Measurements from ENCODE around the gene HAGHL. TPM values are rescaled to one million over a fixed set of nuclear protein-coding genes. Genes with fewer than 3 reads are reported as not detected.

The HAGHL gene
- total RNA-seq, 4 donors from 2014 or later: 1.7 to 5.7 (median 4.8) TPM; not detected in 1

GRCh38 chr16:682493-683395 lies 44.2 kb upstream of the HAGHL start:
- Histone ChIP-seq H3K4me1 (peaks cover 51 to 80% (median 61%) of the 10 kb centered on the region in 3 donors), H3K4me3 (peak overlapping the region; percentile 55 to 88 (median 65)), H3K36me3 (peaks cover 17 to 47% (median 19%) of the 10 kb centered on the region in 3 donors), H3K27me3 (peaks cover 0 to 6% (median 0%) of the 10 kb centered on the region in 4 donors), H3K9me3 (no peaks in the 10 kb centered on the region), H3K27ac (peak overlapping the region in 3 of 4 donors; percentile 83 to 88 (median 85))
- intact Hi-C loops (cut with DNase I): no loop called here
- no peak for TF ChIP-seq CTCF (IDR thresholded peaks at IDR 0.05)
- TF ChIP-seq POLR2A (IDR thresholded peaks at IDR 0.05): no peak
- DNase-seq: no peak
- WGBS, 2 donors: 67 to 76% methylated on average over 7 to 12 of the region's 36 CpGs

GRCh38 chr16:683396-684070 lies 43.4 kb upstream of the HAGHL start:
- 13 to 29% methylated on average over 9 to 10 of the region's 57 CpGs for WGBS, 2 donors
- Histone ChIP-seq H3K27me3 (no peaks in the 10 kb centered on the region), H3K4me1 (peaks cover 52 to 80% (median 57%) of the 10 kb centered on the region in 3 donors), H3K27ac (peak overlapping the region; percentile 83 to 91 (median 86)), H3K4me3 (peak overlapping the region; percentile 55 to 88 (median 65)), H3K9me3 (no peaks in the 10 kb centered on the region), H3K36me3 (peaks cover 17 to 53% (median 19%) of the 10 kb centered on the region in 3 donors)
- no peak for DNase-seq
- intact Hi-C loops (cut with DNase I): no loop called here
- TF ChIP-seq POLR2A (IDR thresholded peaks at IDR 0.05) (no peak), CTCF (IDR thresholded peaks at IDR 0.05) (no peak)

- Histone ChIP-seq H3K4me1 (peaks cover 57 to 80% (median 58%) of the 10 kb centered on the region in 3 donors), H3K36me3 (peaks cover 17 to 53% (median 19%) of the 10 kb centered on the region in 3 donors), H3K4me3 (peak within 1 kb of the TSS; percentile 55 to 88 (median 65)), H3K27me3 (no peaks in the 10 kb centered on the region), H3K27ac (peak within 1 kb of the TSS; percentile 83 to 91 (median 86)), H3K9me3 (no peaks in the 10 kb centered on the region)
- TF ChIP-seq POLR2A (IDR thresholded peaks at IDR 0.05): peak in 1 of 4 donors; percentile 66
- TF ChIP-seq CTCF (IDR thresholded peaks at IDR 0.05): no peak
- 4% methylated on average over 14 of the region's 91 CpGs; no CpG with 5 or more reads in 1 of the 2 donors for WGBS, 2 donors
- intact Hi-C loops (cut with DNase I): no loop called here
- peak; percentile 71 for DNase-seq
Observed at GRCh38 chr16:684071-684794, 42.7 kb upstream of the HAGHL start, which contains the start of gene JMJD8. TSS of gene JMJD8 (minus strand) at chr16:684334. CDS start at chr16:684319, 15 bp downstream.

GRCh38 chr16:684961-685696 lies 41.8 kb upstream of the HAGHL start:
- H3K9me3 ChIP-seq: no peaks in the 10 kb centered on the region
- peak overlapping the region; percentile 55 to 88 (median 65) for H3K4me3 ChIP-seq
- H3K27me3 ChIP-seq: no peaks in the 10 kb centered on the region
- intact Hi-C loops (cut with DNase I): no loop called here
- H3K27ac ChIP-seq: peak overlapping the region; percentile 83 to 91 (median 86)
- no peak for DNase-seq
- peaks cover 17 to 53% (median 19%) of the 10 kb centered on the region in 3 donors for H3K36me3 ChIP-seq
- TF ChIP-seq CTCF (IDR thresholded peaks at IDR 0.05): no peak
- H3K4me1 ChIP-seq: peaks cover 60 to 82% (median 60%) of the 10 kb centered on the region in 3 donors
- WGBS, 2 donors: 86 to 91% methylated on average over 15 to 20 of the region's 61 CpGs

Measured in esophagus squamous epithelium (tissue), 5 donors.